Activated CD8-positive, alpha-beta memory T cell treated with anti-CD3 and anti-CD28 coated beads, Interleukin-2, amount 50 U/mL, for 1 hour (primary cell): ENCODE data around the gene SLC16A2.

Experiments used
- DNase-seq: peaks from one replicate; pipeline ENCODE4 v3.0.0-alpha.2; 2020; ENCODE audit errors: extremely low read depth

Gene SLC16A2

GRCh38 chrX:74421036-74421739, at the start of gene SLC16A2:
Gene SLC16A2 (plus strand): TSS chrX:74421493. CDS start chrX:74421638, 145 bp downstream.
- DNase-seq: no peak

- DNase-seq: no peak
These were observed 49.0 kb upstream of the SLC16A2 start for GRCh38 chrX:74372272-74372671.

- DNase-seq: no peak
These were observed 44.0 kb upstream of the SLC16A2 start for GRCh38 chrX:74377282-74377681.

- DNase-seq: peak; percentile 8
These were observed 38.7 kb upstream of the SLC16A2 start for GRCh38 chrX:74382613-74383012.

- DNase-seq: no peak
These were observed 37.7 kb upstream of the SLC16A2 start for GRCh38 chrX:74383611-74384010.

GRCh38 chrX:74389016-74389722, 32.1 kb upstream of the SLC16A2 start:
- DNase-seq: no peak

GRCh38 chrX:74395556-74395955, 25.7 kb upstream of the SLC16A2 start:
- no peak for DNase-seq

GRCh38 chrX:74405973-74406489, 15.3 kb upstream of the SLC16A2 start:
- no peak for DNase-seq

GRCh38 chrX:74408304-74408703, 13.0 kb upstream of the SLC16A2 start:
- no peak for DNase-seq

- DNase-seq: no peak
These were observed 1.5 kb upstream of the SLC16A2 start for GRCh38 chrX:74419864-74420195.

- DNase-seq: no peak
These were observed 877 bp upstream of the SLC16A2 start for GRCh38 chrX:74420196-74421035.

- no peak for DNase-seq
These were observed 553 bp downstream of the SLC16A2 start for GRCh38 chrX:74421740-74422352.

- no peak for DNase-seq
These were observed 1.4 kb downstream of the SLC16A2 start for GRCh38 chrX:74422576-74423288.

GRCh38 chrX:74423289-74423998, 2.2 kb downstream of the SLC16A2 start:
- no peak for DNase-seq

- DNase-seq: no peak
These were observed 4.8 kb downstream of the SLC16A2 start for GRCh38 chrX:74426071-74426470.

GRCh38 chrX:74426615-74427014, 5.3 kb downstream of the SLC16A2 start:
- no peak for DNase-seq

- no peak for DNase-seq
These were observed 10.5 kb downstream of the SLC16A2 start for GRCh38 chrX:74431797-74432196.

GRCh38 chrX:74434336-74434735, 13.0 kb downstream of the SLC16A2 start:
- no peak for DNase-seq

GRCh38 chrX:74437530-74437929, 16.2 kb downstream of the SLC16A2 start:
- DNase-seq: no peak

GRCh38 chrX:74438764-74439163, 17.5 kb downstream of the SLC16A2 start:
- no peak for DNase-seq

- DNase-seq: no peak
These were observed 23.8 kb downstream of the SLC16A2 start for GRCh38 chrX:74445099-74445498.
